Fibroblast of peridontal ligament (primary cell): ENCODE data around the gene JTB.
A peak's percentile ranks its signal among the peaks of the same experiment; 100 is the strongest.

Source experiments
- DNase-seq: peaks from one replicate; pipeline ENCODE4 v3.0.0-alpha.2; 2010; ENCODE audit errors: extremely low read depth

JTB gene

DNA sequence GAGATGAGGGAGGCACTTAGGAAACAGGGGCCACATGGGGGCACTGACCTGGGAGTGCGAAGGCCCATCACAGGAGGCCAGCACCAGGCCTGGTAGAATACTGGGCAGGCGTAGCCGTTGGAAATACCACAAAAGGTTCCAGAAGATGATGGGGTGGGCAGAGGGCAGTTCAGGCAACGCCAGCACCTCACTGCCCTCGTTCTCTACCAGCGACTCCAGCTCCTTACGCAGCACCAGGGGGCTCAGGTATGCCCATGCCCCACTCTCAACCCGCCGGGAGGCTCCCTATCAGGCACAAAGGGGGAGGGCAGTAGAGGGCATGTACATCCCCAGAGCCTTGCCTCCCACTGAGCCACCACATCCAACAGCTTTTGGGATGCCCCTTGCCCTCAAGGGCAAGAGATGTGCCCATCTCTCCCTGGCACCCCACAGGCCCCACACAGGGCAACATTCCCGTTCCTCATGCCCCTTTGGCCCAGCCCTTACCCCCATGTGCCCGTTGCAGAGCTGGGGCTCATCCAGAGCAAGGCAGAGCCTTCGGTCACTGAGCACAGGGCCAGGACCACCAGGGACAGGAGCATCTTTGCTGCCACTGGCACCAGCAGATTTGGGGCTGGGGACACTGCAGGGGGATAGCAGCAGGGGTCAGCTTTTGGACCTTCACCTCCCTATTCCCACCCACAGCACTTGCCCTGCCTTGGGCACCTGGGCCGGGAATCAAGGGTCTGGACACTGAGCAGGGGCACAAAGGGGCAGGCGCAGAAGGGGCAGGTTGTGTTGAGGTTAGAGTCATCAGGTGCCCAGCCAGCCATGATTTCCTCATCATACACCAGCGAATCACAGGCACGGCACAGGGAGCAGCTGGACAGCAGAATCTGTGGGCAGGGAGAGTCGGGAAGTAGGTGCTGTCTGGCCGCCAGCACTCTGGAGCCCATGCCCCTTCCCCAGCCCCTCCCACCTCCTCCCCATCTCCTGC is 45.0 kb downstream of the JTB start:
- no peak for DNase-seq

- DNase-seq = no peak
Measured at GRCh38 chr1:153929981-153930948, 47.2 kb downstream of the JTB start.

DNA sequence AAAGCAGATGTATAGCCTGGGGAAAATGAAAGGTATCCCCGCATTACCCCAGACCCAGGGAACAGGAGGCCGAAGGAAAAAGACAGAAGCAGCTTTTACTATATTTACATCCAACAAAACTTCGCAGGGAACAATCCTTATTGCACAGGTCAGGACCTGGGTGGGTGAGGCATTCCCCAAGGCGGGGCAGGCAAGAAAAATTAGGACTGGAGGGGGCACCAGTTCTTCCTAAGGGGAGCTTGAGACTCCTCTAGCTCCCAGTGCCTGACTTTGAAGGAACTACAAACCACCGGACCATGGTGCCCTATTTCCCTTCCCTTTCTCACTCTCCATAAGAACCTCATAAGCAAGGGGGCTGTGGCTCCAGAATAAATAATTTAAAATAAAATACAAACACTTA is 48.0 kb downstream of the JTB start:
- DNase-seq = no peak

GRCh38 chr1:153928791-153929341 is 48.6 kb downstream of the JTB start:
- peak; percentile 42 for DNase-seq

GRCh38 chr1:153928245-153928644 is 49.2 kb downstream of the JTB start:
- DNase-seq = no peak

- DNase-seq = no peak
Measured at GRCh38 chr1:153926405-153926804, 51.1 kb downstream of the JTB start.
